K562 (cell line): ENCODE measurements around the gene PKP1. TPM values are rescaled to one million over a fixed set of nuclear protein-coding genes. Genes with fewer than 3 reads are reported as not detected.

ENCODE experiments used
- ATAC-seq: fragments of 200-7000 bp; cut with Tn5 transposase; 3 replicates; pipeline ENCODE4 v1.9.1; 2020; ENCODE audit warnings: moderate library complexity
- BruUV-seq: library from RNA; stranded (reverse); fragments of 400-500 nt; replicated peaks from 2 replicates; lab custom pipeline; 2021; lab: Mats Ljungman, UMichigan
- CTCF ChIA-PET: fragments of 300-600 bp; formaldehyde crosslinking; extraction: SDS; loops from one replicate; lab custom pipeline; 2021; ENCODE audit warnings: low intra/inter-chr PET ratio; lab: Yijun Ruan, JAX
- POLR2A ChIA-PET: fragments of 300-600, 350-650 bp; sonication (Branson Sonifier 250); formaldehyde crosslinking; extraction: SDS; loops from one replicate; lab custom pipeline; 2021; ENCODE audit warnings: antibody characterized with exemption, inconsistent platforms; lab: Yijun Ruan, JAX
- DNase-seq, 4 experiments: peaks; one replicate each; pipeline versions ENCODE4 v3.0.0 to v3.0.0-alpha.2; 2011 to 2018; ENCODE audit warnings: low spot score in 3 of 4, mixed read lengths in 3 of 4; ENCODE audit errors: extremely low read depth in 1 of 4
- FAIRE-seq: peaks from 2 replicates; lab custom pipeline; 2011; peaks lifted over from hg19 to GRCh38; lab: Jason Lieb, UNC
- H2AFZ ChIP-seq: 2 replicates; pipeline ENCODE4 v1.6.0; 2011; ENCODE audit warnings: low read depth, low read length, control low read depth, inconsistent platforms
- H3K27ac ChIP-seq: fragments of 200-600 bp; 3 replicates; pipeline ENCODE4 v1.8.0; 2011; ENCODE audit warnings: low read depth, mild to moderate bottlenecking, control low read depth, inconsistent platforms, low read length, moderate library complexity, mixed read lengths; ENCODE audit errors: extremely low read depth
- H3K27me3 ChIP-seq, 2 experiments: fragments of 300-600 bp in 1 of 2; 2 replicates in 1 of 2; 3 replicates in 1 of 2; pipeline versions ENCODE4 v1.6.0 to v1.8.0; 2011; ENCODE audit warnings: inconsistent platforms in 2 of 2, low read length in 2 of 2, mild to moderate bottlenecking in 1 of 2, mixed read lengths in 1 of 2, moderate library complexity in 1 of 2; ENCODE audit not compliant: control insufficient read depth in 2 of 2, insufficient read depth in 2 of 2
- H3K36me3 ChIP-seq: fragments of 300-600 bp; 3 replicates; pipeline ENCODE4 v1.8.0; 2011; ENCODE audit warnings: mild to moderate bottlenecking, low read length, inconsistent platforms; ENCODE audit not compliant: control insufficient read depth, insufficient read depth
- H3K4me1 ChIP-seq, 2 experiments: fragments of 200-600 bp in 1 of 2; replicated peaks in 1 of 2; 2 replicates in 1 of 2; 3 replicates in 1 of 2; pipeline versions ENCODE4 v1.5.1 to v1.8.0; 2011; ENCODE audit warnings: inconsistent platforms in 2 of 2, low read length in 2 of 2, mild to moderate bottlenecking in 1 of 2, mixed read lengths in 1 of 2, moderate library complexity in 1 of 2; ENCODE audit not compliant: control insufficient read depth in 2 of 2, insufficient read depth in 2 of 2
- H3K4me2 ChIP-seq: 2 replicates; pipeline ENCODE4 v1.6.1; 2011; ENCODE audit warnings: low read length, control low read depth, inconsistent platforms, mixed read lengths; ENCODE audit not compliant: insufficient read depth
- H3K4me3 ChIP-seq: fragments of 200-600 bp; sonication (generic), shearing (Covaris generic); 2 replicates; pipeline ENCODE4 v1.5.1; 2016; ENCODE audit warnings: control low read depth, inconsistent platforms
- H3K79me2 ChIP-seq: fragments of 200-600 bp; 3 replicates; pipeline ENCODE4 v1.8.0; 2011; ENCODE audit warnings: low read length, inconsistent platforms; ENCODE audit not compliant: control insufficient read depth, insufficient read depth
- H3K9ac ChIP-seq, 2 experiments: 2 replicates each; pipeline versions ENCODE4 v1.6.0 to v1.6.1; 2011; ENCODE audit warnings: low read depth in 2 of 2, low read length in 2 of 2, control low read depth in 1 of 2, inconsistent platforms in 1 of 2, mild to moderate bottlenecking in 1 of 2, mixed read lengths in 1 of 2; ENCODE audit not compliant: insufficient read depth in 1 of 2
- H3K9me1 ChIP-seq: one replicate; pipeline ENCODE4 v1.6.0; 2011; ENCODE audit warnings: inconsistent platforms, mild to moderate bottlenecking, low read length, moderate library complexity; ENCODE audit not compliant: control insufficient read depth, insufficient read depth
- H3K9me3 ChIP-seq: replicated peaks from 2 replicates; pipeline ENCODE4 v1.5.1; 2011; ENCODE audit warnings: low read depth, low read length, inconsistent platforms; ENCODE audit not compliant: control insufficient read depth, insufficient read depth
- H4K20me1 ChIP-seq: replicated peaks from 2 replicates; pipeline ENCODE4 v1.6.1; 2011; ENCODE audit warnings: low read length, inconsistent platforms, mixed read lengths; ENCODE audit not compliant: control insufficient read depth, insufficient read depth
- ARID1B ChIP-seq: fragments of 450-650 bp; IDR thresholded peaks from 2 replicates; pipeline ENCODE4 v1.6.1; 2016; ENCODE audit warnings: antibody characterized with exemption, mild to moderate bottlenecking, inconsistent platforms
- CAMTA2 ChIP-seq: fragments of 250-450 bp; sonication (Bioruptor Pico); conservative IDR thresholded peaks from 2 replicates; pipeline ENCODE4 v1.5.1; 2022
- CREB5 ChIP-seq: fragments of 250-450 bp; sonication (Bioruptor Pico); IDR thresholded peaks from 2 replicates; pipeline ENCODE4 v1.5.0; 2020; ENCODE audit warnings: mild to moderate bottlenecking
- ERF ChIP-seq: fragments of 450-650 bp; formaldehyde crosslinking; IDR thresholded peaks from 2 replicates; pipeline ENCODE4 v1.4.0; 2020; ENCODE audit warnings: mild to moderate bottlenecking, mixed read lengths
- KDM2B ChIP-seq: fragments of 250-450 bp; sonication (Bioruptor Pico); IDR thresholded peaks from 2 replicates; pipeline ENCODE4 v1.8.0; 2021; ENCODE audit warnings: mild to moderate bottlenecking, moderate library complexity
- KLF10 ChIP-seq: fragments of 250-450 bp; sonication (Bioruptor Pico); IDR thresholded peaks from 2 replicates; pipeline ENCODE4 v1.6.1; 2021; ENCODE audit warnings: matching md5 sums
- MAX ChIP-seq: sonication (generic); formaldehyde crosslinking; IDR thresholded peaks from 2 replicates; pipeline ENCODE4 v1.9.0; 2022; ENCODE audit warnings: mild to moderate bottlenecking, missing genetic modification reagents
- NBN ChIP-seq: fragments of 450-650 bp; IDR thresholded peaks from 2 replicates; pipeline ENCODE4 v1.6.1; 2016; ENCODE audit warnings: low read depth, mild to moderate bottlenecking
- NEUROD1 ChIP-seq: fragments of 150-350 bp; IDR thresholded peaks from 2 replicates; pipeline ENCODE4 v1.6.1; 2014; ENCODE audit warnings: borderline replicate concordance, low read length, low read depth; ENCODE audit not compliant: partially characterized antibody
- PRPF4 ChIP-seq: fragments of 200-400 bp; formaldehyde crosslinking; IDR thresholded peaks from one replicate; pipeline ENCODE4 v1.6.1; 2017; ENCODE audit warnings: low read length, low read depth, mild to moderate bottlenecking; ENCODE audit not compliant: insufficient read depth, poor library complexity, severe bottlenecking
- TARDBP ChIP-seq: fragments of 450-650 bp; IDR thresholded peaks from 2 replicates; pipeline ENCODE4 v1.6.1; 2016
- ZBTB2 ChIP-seq: fragments of 450-650 bp; IDR thresholded peaks from 2 replicates; pipeline ENCODE4 v1.6.1; 2016; ENCODE audit warnings: antibody characterized with exemption
- ZBTB9 ChIP-seq: fragments of 450-650 bp; formaldehyde crosslinking; IDR thresholded peaks from 2 replicates; pipeline ENCODE4 v1.4.0; 2020; ENCODE audit warnings: mild to moderate bottlenecking, moderate library complexity
- ZNF12 ChIP-seq: sonication (generic); formaldehyde crosslinking; IDR thresholded peaks from 2 replicates; pipeline ENCODE4 v1.4.0; 2020; ENCODE audit warnings: mild to moderate bottlenecking, missing genetic modification reagents
- ZNF146 ChIP-seq: IDR thresholded peaks from one replicate; pipeline ENCODE4 v1.6.1; 2018; ENCODE audit warnings: missing compliant biosample characterization; ENCODE audit not compliant: unreplicated experiment
- ZNF311 ChIP-seq: fragments of 250-450 bp; sonication (Bioruptor Pico); IDR thresholded peaks from 2 replicates; pipeline ENCODE4 v1.4.0; 2020; ENCODE audit warnings: mild to moderate bottlenecking, moderate library complexity
- ZNF384 ChIP-seq: IDR thresholded peaks from 2 replicates; pipeline ENCODE4 v1.6.1; 2012; ENCODE audit warnings: low read depth, low read length, improper control_type of control experiment
- ZNF696 ChIP-seq: fragments of 250-450 bp; sonication (Bioruptor Pico); conservative IDR thresholded peaks from 2 replicates; pipeline ENCODE4 v1.4.0; 2020; ENCODE audit warnings: mild to moderate bottlenecking, moderate library complexity
- WGBS: fragments of 100-300 bp; shearing (Covaris generic); methylation state at CpG from one replicate; pipeline ENCODE4 v1.1.6; 2016; ENCODE audit warnings: low coverage, mixed read lengths; ENCODE audit not compliant: insufficient coverage; ENCODE audit errors: missing lambda C conversion rate; 5-methylcytosine and 5-hydroxymethylcytosine counted together
- in situ Hi-C: fragments of 300-500 bp; cut with MboI; formaldehyde crosslinking; loops from 4 replicates; pipeline ENCODE4 v1.15.0; 2018; ENCODE audit warnings: inconsistent platforms, mixed read lengths
- intact Hi-C: fragments of 100-400 bp; cut with micrococcal nuclease; formaldehyde crosslinking; loops from 2 replicates; pipeline ENCODE4 v1.14.2; 2022
- polyA plus RNA-seq, 8 experiments: library from polyadenylated mRNA; depleted of rRNA in 4 of 8; stranded (reverse) in 5 of 8; unstranded in 3 of 8; fragments of >200 nt; fragmentation: Nextera tagmentation in 2 of 8; fragmentation: Illumina TruSeq in 1 of 8; extraction: Ambion mirVana in 2 of 8; extraction: Trizol in 1 of 8; gene quantifications; 2 replicates each; pipeline versions ENCODE4 v1.2.1 to v1.2.3, GENCODE V29; 2011 to 2014; ENCODE audit warnings: inconsistent platforms in 1 of 8, missing spikeins in 1 of 8
- total RNA-seq, 7 experiments: library from RNA; depleted of rRNA in 6 of 7; stranded (reverse); fragments of >200 nt in 6 of 7; fragmentation: Illumina TruSeq in 2 of 7; extraction: Trizol in 2 of 7; gene quantifications; 2 replicates each; pipeline versions ENCODE4 v1.2.1 to v1.2.3, GENCODE V29; 2011 to 2021; ENCODE audit warnings: low replicate concordance in 1 of 7

The PKP1 gene
- total and polyA plus RNA-seq, 9 of the 15 experiments (the other 6 are each of a cell fraction or from before 2014, with no cell fraction given): not detected

- H3K36me3 ChIP-seq: no peaks in the 10 kb centered on the region
- intact Hi-C loops (no loop called here), in situ Hi-C loops (no loop called here)
- no peak for FAIRE-seq
- 0% methylated on average over 8 of the region's 8 CpGs for WGBS
- CTCF ChIA-PET: no interaction called here
- H3K4me2 ChIP-seq: no peak overlapping the region
- no peak overlapping the region for H3K27ac ChIP-seq
- H4K20me1 ChIP-seq: no peaks in the 10 kb centered on the region; the same call in 1 of the 2 replicates
- H3K9me3 ChIP-seq: no peaks in the 10 kb centered on the region
- H3K9me1 ChIP-seq: no peaks in the 10 kb centered on the region
- POLR2A ChIA-PET: no interaction called here
- H3K4me3 ChIP-seq: no peak overlapping the region
- H3K9ac ChIP-seq: no peak overlapping the region
- no peak for ATAC-seq
- TF ChIP-seq ZBTB2 (no peak), ZNF12 (no peak), ZNF146 (CRISPR knock-in tag) (no peak), PRPF4 (no peak), KLF10 (CRISPR knock-in tag) (no peak), ZNF384 (no peak), NBN (no peak), TARDBP (no peak), ZNF696 (no peak), ERF (CRISPR knock-in tag) (no peak), CREB5 (CRISPR knock-in tag) (no peak), KDM2B (no peak), ZNF311 (CRISPR knock-in tag) (no peak), MAX (CRISPR knock-in tag) (no peak), CAMTA2 (CRISPR knock-in tag) (no peak), ARID1B (no peak), ZBTB9 (CRISPR knock-in tag) (no peak), NEUROD1 (no peak)
- TF ChIP-seq, all 486 proteins: peak for 0
- peaks cover 24 to 67% of the 10 kb centered on the region in 2 experiments for H3K27me3 ChIP-seq
- no peak for DNase-seq
- H3K79me2 ChIP-seq: no peaks in the 10 kb centered on the region
- no TSS peak for BruUV-seq
- H2AFZ ChIP-seq: no peak overlapping the region
- no peaks in the 10 kb centered on the region for H3K4me1 ChIP-seq
Measured at GRCh38 chr1:201332021-201332420, 48.7 kb downstream of the PKP1 start.
